SK-N-SH (cell line): ENCODE results near the gene SMAD5. TPM values are rescaled to one million over a fixed set of nuclear protein-coding genes. Genes with fewer than 3 reads are reported as not detected.

Experiments used
- polyA plus RNA-seq, 3 experiments: library from polyadenylated mRNA; depleted of rRNA; stranded (reverse); fragments of >200 nt; gene quantifications; 2 replicates each; pipeline ENCODE4 v1.2.3, GENCODE V29; 2012
- small RNA-seq, 7 experiments: library from RNA; depleted of rRNA; stranded (forward); fragments of <200 nt; gene quantifications; one replicate each; pipeline ENCODE3, GENCODE V24; 2012

The SMAD5 gene
- polyA plus RNA-seq, 1 of the 3 experiments (the other 2 are of a cell fraction) = 26.9 TPM

Small RNA genes lying within 50 kb of the gene (small RNA-seq; reads per million reads assigned to genes)
- gene RF02173 = 0 reads per million in 7 experiments
- 0 reads per million in 7 experiments for gene RF02175
- 0 reads per million in 7 experiments for gene RF02176

Other genes starting within 250 kb of the SMAD5 start
- not detected in 2 replicates for gene IL9, start 237.0 kb upstream of the SMAD5 start, polyA plus RNA-seq (2012; rRNA removed)
- gene LECT2, start 177.9 kb upstream of the SMAD5 start, polyA plus RNA-seq (2012; rRNA removed) = 0.18 and 0.60 TPM in 2 replicates
- gene TGFBI, start 103.9 kb upstream of the SMAD5 start, polyA plus RNA-seq (2012; rRNA removed) = 2,247 and 2,678 TPM in 2 replicates
- gene SMIM32, start 60.3 kb downstream of the SMAD5 start, polyA plus RNA-seq (2012; rRNA removed) = 0.11 and 0.25 TPM in 2 replicates
- not detected in 2 replicates for gene TRPC7, start 232.7 kb downstream of the SMAD5 start, polyA plus RNA-seq (2012; rRNA removed)